CD4-positive, alpha-beta T cell treated with Interleukin-17A for 4 hours (primary cell): ENCODE measurements around the gene DKKL1.
A peak's percentile ranks its signal among the peaks of the same experiment; 100 is the strongest.

Experiments used
- DNase-seq: peaks from one replicate; pipeline ENCODE4 v3.0.0-alpha.2; 2020; ENCODE audit warnings: mixed read lengths

Gene DKKL1

DNA sequence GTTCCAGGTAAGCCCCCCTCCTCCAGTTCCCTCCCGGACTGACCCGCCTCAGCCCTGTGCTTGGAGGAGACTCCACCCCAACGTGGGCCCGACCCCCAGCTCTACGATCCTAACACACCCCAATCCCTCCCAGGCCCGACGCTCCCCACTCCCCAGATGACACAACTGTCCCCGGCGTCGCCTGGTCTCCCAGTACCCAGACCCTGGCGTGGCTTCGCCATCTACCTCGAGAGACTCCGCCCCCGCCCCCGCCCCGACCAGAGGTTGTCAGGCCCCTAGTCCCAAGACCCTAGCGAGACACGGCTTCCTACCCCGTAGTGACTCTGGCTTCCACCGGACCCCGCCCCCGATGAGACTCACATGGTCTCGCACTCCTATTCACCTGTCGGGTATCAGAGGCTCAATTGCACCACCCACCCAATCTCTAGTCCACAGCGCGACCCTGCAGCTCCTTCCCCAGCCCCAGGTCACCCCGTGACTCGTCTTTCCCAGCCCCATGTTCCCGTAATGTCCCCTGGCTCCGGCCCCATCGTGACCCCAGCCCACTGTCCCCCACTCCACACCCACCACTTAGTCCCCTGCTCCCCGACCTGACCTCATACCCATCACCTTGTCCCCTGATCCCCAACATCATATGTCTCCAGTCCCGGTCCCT is 25.5 kb upstream of the DKKL1 start:
- DNase-seq = no peak

DNA sequence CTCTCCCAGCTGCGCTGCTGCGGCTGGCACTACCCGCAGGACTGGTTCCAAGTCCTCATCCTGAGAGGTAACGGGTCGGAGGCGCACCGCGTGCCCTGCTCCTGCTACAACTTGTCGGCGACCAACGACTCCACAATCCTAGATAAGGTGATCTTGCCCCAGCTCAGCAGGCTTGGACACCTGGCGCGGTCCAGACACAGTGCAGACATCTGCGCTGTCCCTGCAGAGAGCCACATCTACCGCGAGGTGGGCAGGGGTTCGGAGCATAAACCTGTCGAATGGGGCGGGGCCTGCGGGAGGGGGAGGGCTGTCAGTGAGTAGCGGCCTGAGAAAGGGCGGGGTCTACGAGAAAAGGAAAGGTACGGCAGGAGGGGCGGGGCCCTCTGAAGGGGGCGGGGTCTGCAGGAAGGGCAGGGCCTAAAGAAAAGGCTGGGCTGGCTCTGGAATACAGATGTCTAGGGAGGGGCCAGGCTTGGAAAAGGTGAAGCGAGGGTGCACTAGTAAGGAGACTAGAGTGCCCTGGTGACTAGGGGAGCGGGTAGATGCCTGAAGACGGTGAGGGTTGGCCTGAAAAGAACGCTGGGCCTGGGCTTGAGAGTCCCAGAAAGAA is 24.9 kb upstream of the DKKL1 start:
- DNase-seq = peak; percentile 23

GRCh38 chr19:49339301-49340068 is 24.2 kb upstream of the DKKL1 start:
- DNase-seq = no peak

GRCh38 chr19:49340069-49340864 is 23.4 kb upstream of the DKKL1 start:
- no peak for DNase-seq

DNA sequence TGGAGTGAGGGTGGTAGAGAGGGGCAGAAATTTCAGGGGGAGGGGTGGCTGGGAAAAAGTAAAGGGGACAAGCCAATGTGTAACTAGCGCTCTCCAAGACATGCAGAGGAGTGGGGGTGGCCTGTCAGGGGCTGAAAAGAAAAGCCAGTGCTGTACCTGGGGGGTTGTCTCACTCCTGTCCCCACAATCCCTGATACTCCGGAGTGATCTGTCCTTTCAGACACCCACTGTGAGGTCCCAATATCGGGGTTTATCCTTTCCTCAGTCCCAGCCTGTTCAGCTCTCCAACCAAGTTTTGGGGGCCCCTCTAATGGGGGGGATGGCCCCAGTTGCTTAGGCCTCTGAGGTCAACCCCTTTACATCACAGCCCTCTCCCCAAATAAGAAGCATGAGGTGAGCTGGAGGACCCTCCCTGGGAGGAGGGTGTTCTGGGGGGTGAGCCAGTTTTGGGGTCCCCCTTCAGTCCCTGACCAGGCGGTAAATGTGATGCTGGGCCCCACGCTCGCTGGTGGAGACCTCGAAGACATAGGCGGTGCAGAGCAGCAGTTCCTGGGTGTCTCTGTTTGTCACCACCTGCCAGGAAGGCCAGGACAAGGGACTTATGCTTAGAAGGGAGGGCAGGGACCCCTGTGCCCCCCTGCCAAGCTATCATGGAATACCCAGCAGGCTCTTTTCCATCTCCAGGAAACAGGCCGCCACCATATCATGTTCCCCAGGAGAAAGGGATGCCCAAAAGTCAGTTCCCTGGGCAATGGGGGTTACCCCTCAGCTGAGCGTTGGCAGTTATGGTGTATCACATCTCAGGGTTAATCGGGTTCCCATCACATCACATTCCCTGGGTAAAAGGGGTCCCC is 22.6 kb upstream of the DKKL1 start:
- no peak for DNase-seq

DNA sequence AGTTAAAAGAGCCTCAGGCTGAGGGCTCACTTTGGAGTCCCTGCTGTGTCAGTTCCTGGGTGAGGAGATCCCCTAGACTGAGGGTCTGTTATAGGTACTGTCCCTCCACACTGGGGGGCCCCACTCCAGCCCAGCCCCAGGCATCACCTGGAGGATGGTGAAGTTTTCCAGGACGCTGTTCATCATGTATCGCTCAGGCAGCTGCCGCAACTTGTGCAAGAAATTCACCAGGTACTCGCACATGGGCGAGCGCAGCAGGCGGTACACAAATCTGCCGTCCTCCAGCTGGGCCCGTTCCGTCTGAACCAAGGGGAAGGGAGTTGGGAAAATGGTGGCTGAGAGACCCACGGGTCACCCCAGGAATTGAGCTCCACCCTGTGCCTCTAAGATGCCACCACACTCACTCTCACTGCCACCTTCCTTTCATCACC is 21.4 kb upstream of the DKKL1 start:
- DNase-seq = no peak

DNA sequence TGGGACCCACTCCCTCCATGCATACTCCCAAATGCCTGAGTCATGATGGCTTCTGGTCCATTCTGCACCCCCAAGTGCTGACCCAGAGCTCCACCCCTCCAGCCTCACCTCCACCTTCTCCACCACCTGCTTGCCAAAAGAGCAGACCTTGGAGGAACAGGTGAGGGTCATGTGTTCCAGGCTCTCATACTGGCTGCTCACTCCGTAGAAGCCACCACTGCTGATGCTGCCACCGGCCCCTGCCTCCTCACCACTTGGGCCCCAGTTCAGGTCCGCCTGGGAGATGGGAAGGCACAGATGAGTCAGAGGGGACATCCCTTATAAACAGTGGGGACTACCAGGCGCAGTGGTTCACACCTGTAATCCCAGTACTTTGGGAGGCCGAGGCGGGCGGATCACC is 20.6 kb upstream of the DKKL1 start:
- DNase-seq = no peak

DNA sequence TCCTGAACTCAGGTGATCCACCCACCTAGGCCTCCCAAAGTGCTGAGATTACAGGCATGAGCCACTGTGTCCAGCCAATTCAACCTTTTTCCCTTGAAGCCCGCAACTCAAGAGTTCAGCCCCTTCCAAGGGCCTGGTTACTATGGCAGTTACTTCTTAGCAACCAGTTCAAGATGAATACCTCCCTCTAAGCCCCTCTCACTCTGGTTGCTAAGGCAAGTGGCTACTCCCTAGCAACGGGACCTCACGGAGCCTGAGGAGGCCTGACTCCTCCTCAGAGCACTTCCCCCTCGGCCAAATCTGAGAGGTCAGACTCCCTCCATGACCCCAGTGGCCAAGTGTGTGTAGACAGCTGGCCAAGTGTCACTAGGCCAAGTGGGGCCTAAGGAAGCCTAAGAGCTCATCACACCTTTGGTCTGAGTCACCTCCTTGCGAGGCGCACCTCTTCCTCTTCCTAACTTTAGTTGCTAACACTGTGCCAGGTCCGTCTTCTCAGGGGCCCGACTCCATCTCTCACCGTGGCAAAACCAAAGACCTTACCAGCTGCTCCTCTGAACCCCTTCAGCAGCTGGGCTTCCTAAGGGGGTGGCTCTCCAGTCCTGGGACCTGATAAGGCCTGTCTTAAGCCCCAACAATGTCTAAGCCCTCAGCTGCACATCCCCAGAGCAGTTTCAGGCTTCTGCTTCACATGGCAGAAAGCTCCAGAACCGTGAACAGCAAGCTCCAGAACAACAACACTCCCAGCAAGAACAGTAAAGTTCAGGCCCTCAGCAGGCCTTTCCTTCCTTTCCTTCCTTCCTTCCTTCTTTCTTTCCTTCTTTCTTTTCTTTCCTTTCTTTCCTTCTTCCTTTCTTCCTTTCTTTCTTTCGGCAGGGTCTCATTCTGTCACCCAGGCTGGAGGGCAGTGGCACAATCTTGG is 18.9 kb upstream of the DKKL1 start:
- no peak for DNase-seq

DNA sequence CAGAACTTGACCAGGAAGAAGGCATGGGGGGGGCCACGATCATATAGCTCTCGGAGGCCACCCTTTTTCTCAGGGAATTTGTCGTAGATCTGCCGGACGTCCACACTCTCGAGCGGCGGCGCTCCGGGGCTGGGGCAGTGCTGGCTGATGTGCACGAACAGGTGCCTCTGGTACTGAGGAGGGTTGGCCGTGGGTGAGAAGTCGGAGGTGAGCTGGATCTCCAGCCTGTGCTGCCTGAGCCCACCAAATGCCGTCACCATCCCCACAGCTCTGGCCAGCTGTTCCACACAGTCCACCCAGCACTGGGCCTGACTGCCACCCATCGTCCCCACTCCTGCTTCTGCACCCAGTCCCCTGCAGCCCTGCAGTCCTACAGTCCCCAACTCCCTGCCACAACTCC is 16.5 kb upstream of the DKKL1 start:
- DNase-seq = no peak

DNA sequence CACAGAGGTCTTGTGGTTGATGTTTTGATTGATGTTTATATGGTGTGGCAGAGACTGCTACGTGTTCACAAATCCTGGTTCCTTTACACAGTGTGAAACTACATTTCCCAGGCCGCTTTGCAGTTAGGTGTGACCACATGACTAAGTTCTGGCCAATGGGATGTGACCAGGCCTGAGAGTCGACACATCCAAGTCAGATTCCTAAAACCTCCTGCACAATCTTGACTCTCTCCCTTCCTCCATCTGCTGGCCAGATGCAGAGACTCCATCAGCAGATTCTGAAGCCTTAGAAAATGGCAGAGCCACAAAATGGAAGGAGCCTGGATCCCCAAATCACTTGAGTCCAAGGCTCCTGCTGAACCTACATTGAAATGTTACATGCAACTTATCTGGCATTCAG is 15.8 kb upstream of the DKKL1 start:
- no peak for DNase-seq

DNA sequence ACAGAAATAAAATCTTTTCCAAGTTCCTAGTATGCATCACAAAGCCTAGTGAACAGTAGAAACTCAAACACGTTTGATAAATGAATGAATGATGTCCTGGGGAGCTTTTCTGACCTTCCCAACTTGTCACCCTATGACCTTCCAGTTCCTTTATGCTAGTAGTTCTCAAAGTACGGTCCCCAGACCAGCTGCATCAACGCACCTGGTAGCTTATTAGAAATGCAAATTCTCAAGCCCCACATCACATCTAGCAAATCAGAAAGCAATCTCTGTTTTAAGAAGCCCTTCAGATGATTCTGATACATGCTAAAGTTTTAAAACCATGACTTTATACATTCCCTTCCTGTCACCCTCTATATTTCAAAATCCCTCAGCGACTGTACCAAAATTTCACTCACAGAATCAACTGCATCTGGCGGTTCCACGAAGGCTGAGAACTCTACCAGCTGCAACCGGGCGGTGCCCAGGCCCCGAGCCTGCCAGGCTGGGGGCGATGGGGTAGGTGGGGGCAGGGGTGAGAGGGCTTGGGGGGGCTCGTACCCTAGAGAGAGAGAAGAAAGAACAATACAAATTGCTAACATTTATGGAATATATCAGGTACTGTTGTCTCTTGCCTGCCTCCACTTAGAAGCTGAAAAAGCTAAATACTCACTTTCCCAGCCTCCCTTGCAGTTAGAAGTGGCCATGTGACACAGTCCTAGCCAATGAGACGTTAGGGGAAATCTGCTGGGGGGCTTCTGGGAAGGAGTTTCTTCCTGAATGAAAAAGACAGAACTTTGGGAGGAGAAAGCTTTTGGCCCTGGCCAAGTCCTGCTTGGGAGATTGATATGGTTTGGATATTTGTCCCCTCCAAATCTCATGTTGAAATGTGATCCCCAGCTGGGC is 15.1 kb upstream of the DKKL1 start:
- DNase-seq = no peak

DNA sequence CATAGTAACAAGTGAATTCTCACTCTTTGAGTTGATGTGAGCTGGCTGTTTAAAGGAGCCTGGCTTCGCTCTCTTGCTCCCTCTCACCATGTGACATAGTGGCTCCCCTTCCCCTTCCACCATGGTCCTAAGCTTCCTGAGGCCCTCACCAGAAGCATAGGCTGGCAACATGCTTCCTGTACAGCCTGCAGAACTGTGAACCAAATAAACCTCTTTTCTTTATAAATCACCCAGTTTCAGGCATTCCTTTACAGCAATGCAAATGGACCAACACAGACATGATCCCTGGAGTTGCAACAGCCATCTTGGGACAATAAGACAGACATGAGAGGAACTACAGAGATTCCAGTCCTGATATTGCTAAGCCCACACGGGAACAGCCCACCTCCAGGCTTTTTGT is 14.1 kb upstream of the DKKL1 start:
- DNase-seq = no peak

DNA sequence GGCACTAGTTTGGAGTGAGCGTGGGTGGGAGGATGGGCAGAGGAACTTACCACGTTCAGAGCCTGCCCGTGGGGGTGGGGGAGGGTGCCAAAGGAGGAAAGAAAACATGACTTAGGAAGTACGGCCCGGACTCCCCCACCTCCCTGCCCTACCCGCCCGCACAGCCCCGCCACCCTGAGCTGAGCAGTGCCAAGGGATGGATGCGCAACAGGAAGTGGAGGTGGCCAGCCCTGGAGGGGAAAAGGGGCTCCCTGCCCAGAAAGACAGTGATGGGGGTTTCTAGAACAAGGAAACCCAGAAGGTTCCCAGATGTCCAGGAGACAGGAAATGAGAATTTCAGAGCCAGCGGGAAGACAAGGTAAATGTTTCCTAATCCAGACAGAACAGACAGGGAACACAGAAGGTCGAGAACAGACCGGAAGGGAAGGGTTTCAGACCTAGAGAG is 7.7 kb upstream of the DKKL1 start:
- no peak for DNase-seq

DNA sequence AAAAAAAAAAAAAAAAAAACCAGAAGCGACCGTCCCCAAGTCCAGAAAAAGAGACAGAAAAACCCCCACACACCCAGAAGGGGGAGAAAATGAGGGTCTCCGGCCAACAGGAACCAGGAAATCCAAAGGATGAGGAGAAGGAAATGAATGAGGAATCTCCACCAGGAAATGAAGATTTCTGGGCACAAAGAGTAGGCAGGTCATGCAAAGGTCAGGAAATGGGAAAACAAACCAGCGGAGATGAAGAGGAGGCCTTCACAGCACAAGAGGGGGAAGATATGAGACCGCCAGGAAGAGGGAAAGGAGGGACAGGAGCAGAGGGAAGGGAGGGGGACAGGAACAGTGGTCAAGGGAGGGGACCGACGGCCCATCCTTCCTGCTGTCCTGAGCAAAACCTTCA is 7.3 kb upstream of the DKKL1 start:
- no peak for DNase-seq

- no peak for DNase-seq
Observed at GRCh38 chr19:49357186-49357585, 6.5 kb upstream of the DKKL1 start.

DNA sequence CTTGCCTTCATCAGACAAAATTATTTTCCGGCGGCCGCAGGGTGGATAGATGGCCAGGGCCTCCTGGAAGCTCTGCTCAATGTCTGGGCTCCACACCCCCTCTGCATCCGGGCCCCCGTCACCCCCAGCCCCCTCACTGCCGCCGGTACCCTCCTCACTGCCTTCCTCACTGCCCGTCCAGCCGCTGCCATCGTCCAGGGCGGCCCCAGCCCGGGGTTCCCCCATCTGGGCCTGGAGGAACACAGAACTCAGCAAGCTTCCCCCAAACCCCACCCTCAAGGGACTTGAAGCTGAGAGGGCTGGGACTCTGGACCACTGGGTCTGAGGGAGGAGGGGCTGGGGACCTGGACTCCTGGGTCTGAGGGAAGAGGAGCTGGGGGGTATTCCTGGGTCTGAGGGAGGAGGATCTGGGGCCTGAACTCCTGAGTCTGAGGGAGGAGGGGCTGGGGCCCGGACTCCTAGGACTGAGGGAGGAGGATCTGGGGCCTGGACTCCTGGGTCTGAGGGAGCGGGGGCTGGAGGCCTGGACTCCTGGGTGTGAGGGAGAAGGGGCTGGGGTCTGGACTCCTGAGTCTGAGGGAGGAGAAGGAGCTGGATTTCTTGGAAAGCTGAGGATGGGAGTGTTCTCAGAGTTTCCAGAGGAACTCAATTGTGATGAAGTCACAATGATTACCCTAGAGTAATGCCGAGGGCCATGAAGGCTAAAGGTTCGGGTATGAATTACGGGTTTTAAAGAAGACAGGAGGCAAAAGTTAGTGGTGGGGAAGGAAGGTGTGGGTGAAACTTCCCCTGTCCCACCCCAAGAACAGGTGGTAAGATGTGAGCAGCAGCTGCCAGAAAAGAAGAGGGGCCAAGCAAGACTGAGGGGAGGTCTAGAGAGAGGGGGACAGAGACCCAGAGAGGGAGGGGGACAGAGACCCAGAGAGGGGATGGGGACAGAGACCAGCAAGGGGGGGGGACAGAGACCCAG is 3.5 kb upstream of the DKKL1 start:
- DNase-seq = no peak

DNA sequence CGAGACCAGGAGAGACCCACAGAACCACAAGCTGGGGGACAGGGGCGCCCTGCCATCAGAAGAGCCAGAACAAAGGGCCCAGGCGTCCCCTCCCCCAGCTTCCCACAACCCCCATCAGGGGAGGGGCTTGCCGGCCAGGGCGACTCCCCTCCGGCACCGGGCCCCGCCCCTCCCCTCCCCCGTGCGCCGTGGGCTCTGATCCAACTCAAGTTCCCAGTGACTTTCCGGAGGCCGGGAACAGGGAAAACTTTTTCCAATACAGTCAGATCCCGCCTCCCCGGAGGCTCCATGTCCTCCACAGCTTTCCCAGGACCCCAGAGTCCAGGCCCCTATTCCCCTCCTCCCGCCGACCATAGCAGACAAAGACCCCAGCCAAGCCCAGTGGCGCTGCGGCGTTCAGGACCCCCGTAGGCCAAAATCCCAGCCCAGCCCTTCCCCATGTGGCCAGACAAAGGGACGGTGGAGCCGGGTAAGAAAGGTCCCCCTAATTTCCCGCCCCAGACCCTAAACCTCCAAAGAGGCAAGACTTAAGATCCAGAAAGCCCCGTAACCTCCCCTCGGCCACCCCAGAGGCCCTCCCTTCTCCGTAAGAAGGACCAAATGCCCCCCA is 2.1 kb upstream of the DKKL1 start:
- peak; percentile 30 for DNase-seq
